ENCODE measurements around the gene CFAP97D1. TPM values are rescaled to one million over a fixed set of nuclear protein-coding genes. Genes with fewer than 3 reads are reported as not detected.

CFAP97D1 gene
- total and polyA plus RNA-seq, 2 experiments from 2014 or later = 0.07 to 0.10 TPM

DNA sequence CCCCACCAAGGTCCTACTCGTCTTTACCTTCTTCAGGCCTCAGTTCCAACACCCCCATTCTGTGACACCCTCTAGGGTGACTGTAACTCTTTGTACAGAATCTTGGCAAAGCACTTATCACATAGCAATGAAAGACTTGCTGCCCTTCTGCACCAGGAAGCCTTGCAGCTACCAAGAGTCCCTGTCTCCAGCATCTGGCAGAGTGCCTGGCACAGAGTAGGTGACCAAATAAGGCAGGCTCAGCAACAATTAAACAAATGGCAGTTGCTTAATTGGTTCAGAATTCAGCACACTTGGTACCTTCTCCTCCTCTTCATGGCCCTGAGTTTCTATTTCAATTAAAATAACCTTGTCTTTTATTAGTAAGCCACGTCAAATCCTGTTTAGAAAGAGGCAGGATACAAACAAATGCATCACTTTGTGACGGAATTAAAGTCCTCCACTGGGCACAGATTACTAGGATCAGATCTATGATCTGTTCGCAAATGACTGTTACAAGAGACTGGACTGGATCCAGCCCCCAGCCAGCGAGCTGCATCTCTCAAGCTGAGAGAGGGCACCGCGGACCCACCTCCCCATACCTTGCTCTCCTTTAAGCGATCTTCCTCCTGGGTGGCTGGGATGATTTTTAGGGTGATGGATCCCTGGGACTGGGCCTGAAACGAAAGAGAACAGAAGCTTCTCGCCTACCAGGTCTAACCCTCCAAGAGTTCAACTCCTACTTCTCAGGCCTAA lies 43.3 kb downstream of the CFAP97D1 start (continued):
- TF ChIP-seq, protein P1, sequence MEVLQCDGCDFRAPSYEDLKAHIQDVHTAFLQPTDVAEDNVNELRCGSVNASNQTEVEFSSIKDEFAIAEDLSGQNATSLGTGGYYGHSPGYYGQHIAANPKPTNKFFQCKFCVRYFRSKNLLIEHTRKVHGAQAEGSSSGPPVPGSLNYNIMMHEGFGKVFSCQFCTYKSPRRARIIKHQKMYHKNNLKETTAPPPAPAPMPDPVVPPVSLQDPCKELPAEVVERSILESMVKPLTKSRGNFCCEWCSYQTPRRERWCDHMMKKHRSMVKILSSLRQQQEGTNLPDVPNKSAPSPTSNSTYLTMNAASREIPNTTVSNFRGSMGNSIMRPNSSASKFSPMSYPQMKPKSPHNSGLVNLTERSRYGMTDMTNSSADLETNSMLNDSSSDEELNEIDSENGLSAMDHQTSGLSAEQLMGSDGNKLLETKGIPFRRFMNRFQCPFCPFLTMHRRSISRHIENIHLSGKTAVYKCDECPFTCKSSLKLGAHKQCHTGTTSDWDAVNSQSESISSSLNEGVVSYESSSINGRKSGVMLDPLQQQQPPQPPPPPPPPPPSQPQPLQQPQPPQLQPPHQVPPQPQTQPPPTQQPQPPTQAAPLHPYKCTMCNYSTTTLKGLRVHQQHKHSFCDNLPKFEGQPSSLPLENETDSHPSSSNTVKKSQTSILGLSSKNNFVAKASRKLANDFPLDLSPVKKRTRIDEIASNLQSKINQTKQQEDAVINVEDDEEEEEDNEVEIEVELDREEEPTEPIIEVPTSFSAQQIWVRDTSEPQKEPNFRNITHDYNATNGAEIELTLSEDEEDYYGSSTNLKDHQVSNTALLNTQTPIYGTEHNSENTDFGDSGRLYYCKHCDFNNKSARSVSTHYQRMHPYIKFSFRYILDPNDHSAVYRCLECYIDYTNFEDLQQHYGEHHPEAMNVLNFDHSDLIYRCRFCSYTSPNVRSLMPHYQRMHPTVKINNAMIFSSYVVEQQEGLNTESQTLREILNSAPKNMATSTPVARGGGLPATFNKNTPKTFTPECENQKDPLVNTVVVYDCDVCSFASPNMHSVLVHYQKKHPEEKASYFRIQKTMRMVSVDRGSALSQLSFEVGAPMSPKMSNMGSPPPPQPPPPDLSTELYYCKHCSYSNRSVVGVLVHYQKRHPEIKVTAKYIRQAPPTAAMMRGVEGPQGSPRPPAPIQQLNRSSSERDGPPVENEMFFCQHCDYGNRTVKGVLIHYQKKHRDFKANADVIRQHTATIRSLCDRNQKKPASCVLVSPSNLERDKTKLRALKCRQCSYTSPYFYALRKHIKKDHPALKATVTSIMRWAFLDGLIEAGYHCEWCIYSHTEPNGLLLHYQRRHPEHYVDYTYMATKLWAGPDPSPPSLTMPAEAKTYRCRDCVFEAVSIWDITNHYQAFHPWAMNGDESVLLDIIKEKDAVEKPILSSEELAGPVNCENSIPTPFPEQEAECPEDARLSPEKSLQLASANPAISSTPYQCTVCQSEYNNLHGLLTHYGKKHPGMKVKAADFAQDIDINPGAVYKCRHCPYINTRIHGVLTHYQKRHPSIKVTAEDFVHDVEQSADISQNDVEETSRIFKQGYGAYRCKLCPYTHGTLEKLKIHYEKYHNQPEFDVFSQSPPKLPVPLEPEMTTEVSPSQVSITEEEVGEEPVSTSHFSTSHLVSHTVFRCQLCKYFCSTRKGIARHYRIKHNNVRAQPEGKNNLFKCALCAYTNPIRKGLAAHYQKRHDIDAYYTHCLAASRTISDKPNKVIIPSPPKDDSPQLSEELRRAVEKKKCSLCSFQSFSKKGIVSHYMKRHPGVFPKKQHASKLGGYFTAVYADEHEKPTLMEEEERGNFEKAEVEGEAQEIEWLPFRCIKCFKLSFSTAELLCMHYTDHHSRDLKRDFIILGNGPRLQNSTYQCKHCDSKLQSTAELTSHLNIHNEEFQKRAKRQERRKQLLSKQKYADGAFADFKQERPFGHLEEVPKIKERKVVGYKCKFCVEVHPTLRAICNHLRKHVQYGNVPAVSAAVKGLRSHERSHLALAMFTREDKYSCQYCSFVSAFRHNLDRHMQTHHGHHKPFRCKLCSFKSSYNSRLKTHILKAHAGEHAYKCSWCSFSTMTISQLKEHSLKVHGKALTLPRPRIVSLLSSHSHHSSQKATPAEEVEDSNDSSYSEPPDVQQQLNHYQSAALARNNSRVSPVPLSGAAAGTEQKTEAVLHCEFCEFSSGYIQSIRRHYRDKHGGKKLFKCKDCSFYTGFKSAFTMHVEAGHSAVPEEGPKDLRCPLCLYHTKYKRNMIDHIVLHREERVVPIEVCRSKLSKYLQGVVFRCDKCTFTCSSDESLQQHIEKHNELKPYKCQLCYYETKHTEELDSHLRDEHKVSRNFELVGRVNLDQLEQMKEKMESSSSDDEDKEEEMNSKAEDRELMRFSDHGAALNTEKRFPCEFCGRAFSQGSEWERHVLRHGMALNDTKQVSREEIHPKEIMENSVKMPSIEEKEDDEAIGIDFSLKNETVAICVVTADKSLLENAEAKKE (CRISPR knock-in tag; IDR thresholded peaks at IDR 0.05) = no peak
- TF ChIP-seq ZNF331 (CRISPR knock-in tag; IDR thresholded peaks at IDR 0.05; ENCODE audit: low read depth) (no peak), CREB1 (CRISPR knock-in tag; IDR thresholded peaks at IDR 0.05; ENCODE audit: low read depth) (no peak), STAT1 (IDR thresholded peaks at IDR 0.05; ENCODE audit: unreplicated experiment) (no peak)
- TF ChIP-seq, protein P2, sequence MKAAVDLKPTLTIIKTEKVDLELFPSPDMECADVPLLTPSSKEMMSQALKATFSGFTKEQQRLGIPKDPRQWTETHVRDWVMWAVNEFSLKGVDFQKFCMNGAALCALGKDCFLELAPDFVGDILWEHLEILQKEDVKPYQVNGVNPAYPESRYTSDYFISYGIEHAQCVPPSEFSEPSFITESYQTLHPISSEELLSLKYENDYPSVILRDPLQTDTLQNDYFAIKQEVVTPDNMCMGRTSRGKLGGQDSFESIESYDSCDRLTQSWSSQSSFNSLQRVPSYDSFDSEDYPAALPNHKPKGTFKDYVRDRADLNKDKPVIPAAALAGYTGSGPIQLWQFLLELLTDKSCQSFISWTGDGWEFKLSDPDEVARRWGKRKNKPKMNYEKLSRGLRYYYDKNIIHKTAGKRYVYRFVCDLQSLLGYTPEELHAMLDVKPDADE (IDR thresholded peaks at IDR 0.05) = no peak

DNA sequence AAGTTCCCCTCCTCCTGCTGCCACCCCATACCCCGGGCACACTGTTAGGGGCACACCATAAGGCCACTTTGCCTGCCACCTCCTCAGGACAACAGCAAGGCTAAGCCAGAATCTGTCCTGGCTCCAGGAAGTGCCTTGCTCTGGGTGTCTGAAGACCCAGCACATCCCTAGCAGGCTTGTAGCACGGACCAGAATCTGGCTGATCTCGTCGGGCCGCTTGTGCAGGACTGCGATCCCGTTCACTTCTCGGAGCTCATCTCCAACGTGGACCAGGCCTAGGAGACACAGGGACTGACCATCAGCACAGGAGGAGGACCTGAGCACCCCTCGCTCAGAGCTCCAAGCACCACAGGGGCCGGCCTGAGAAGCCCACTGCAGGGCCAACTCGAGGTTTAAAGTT lies 45.3 kb downstream of the CFAP97D1 start:
- DNase-seq (ENCODE audit: low spot score) = no peak
- no peaks in the 10 kb centered on the region for H3K79me2 ChIP-seq (replicated peaks; ENCODE audit: insufficient read depth)
- H3K36me3 ChIP-seq (ENCODE audit: insufficient read depth) = no peaks in the 10 kb centered on the region
- H3K4me1 ChIP-seq (ENCODE audit: insufficient read depth) = no peaks in the 10 kb centered on the region
- Mint-ChIP-seq H3K4me1 (0 out of 3 replicates have a peak, but pooled peaks cover under 1% of the 10 kb centered on the region), H3K36me3 (ENCODE audit: low read depth) (peaks cover 4% of the 10 kb centered on the region; the same call in 1 of the 3 replicates), H3K9me3 (no peaks in the 10 kb centered on the region), H3K27me3 (ENCODE audit: insufficient read depth, low read depth, poor library complexity) (peaks cover 1% of the 10 kb centered on the region), H3K4me3 (no peak overlapping the region), H3K27ac (no peak overlapping the region)
- ATAC-seq = no peak
- no peaks in the 10 kb centered on the region for H3F3A ChIP-seq (replicated peaks; ENCODE audit: low read depth)
- no peaks in the 10 kb centered on the region for H3K9me2 ChIP-seq (ENCODE audit: insufficient read depth)
- H3K4me3 ChIP-seq = no peak overlapping the region
- no peak overlapping the region for H2AFZ ChIP-seq
- H4K20me1 ChIP-seq (replicated peaks; ENCODE audit: insufficient read depth) = no peaks in the 10 kb centered on the region; the same call in 1 of the 2 replicates
- H3K4me2 ChIP-seq = no peak overlapping the region
- no peaks in the 10 kb centered on the region for H3K27me3 ChIP-seq (ENCODE audit: insufficient read depth)
- no peak overlapping the region for H3K27ac ChIP-seq (ENCODE audit: low read depth)
- TF ChIP-seq JUNB (IDR thresholded peaks at IDR 0.05; ENCODE audit: unreplicated experiment) (no peak), CREB1 (CRISPR knock-in tag; IDR thresholded peaks at IDR 0.05; ENCODE audit: low read depth) (no peak)
- TF ChIP-seq, protein P3, sequence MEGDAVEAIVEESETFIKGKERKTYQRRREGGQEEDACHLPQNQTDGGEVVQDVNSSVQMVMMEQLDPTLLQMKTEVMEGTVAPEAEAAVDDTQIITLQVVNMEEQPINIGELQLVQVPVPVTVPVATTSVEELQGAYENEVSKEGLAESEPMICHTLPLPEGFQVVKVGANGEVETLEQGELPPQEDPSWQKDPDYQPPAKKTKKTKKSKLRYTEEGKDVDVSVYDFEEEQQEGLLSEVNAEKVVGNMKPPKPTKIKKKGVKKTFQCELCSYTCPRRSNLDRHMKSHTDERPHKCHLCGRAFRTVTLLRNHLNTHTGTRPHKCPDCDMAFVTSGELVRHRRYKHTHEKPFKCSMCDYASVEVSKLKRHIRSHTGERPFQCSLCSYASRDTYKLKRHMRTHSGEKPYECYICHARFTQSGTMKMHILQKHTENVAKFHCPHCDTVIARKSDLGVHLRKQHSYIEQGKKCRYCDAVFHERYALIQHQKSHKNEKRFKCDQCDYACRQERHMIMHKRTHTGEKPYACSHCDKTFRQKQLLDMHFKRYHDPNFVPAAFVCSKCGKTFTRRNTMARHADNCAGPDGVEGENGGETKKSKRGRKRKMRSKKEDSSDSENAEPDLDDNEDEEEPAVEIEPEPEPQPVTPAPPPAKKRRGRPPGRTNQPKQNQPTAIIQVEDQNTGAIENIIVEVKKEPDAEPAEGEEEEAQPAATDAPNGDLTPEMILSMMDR (conservative IDR thresholded peaks at IDR 0.05; ENCODE audit: low read depth in 2 of 2) = no peak

Measured in GM23338 (cell line).